ENCODE results near the gene RBBP6. TPM values are rescaled to one million over a fixed set of nuclear protein-coding genes. Genes with fewer than 3 reads are reported as not detected.

RBBP6 gene
- total RNA-seq, 1 donor from 2014 or later = 56.9 TPM

DNA sequence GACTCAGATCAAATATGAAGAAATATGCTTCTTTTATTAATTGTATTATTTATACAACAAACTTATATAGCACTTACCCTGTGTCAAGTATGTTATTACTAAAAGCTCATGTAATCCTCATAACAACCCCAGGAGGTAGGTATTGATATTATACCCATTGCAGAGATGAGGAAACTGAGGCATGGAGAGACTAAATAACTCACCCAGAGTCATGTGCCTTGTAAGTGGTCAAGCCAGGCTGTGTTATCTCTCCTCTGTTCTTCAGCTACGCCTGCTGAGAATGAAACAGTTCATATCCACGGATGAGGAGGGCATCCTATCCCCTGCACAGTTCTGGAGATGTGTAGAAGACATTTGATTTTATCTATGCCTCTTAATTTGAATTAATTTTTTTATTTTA is 78.1 kb downstream of the RBBP6 start:
- H3K36me3 Mint-ChIP-seq (ENCODE audit: unreplicated experiment) = no peaks in the 10 kb centered on the region
- TF ChIP-seq, protein P1, sequence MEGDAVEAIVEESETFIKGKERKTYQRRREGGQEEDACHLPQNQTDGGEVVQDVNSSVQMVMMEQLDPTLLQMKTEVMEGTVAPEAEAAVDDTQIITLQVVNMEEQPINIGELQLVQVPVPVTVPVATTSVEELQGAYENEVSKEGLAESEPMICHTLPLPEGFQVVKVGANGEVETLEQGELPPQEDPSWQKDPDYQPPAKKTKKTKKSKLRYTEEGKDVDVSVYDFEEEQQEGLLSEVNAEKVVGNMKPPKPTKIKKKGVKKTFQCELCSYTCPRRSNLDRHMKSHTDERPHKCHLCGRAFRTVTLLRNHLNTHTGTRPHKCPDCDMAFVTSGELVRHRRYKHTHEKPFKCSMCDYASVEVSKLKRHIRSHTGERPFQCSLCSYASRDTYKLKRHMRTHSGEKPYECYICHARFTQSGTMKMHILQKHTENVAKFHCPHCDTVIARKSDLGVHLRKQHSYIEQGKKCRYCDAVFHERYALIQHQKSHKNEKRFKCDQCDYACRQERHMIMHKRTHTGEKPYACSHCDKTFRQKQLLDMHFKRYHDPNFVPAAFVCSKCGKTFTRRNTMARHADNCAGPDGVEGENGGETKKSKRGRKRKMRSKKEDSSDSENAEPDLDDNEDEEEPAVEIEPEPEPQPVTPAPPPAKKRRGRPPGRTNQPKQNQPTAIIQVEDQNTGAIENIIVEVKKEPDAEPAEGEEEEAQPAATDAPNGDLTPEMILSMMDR (IDR thresholded peaks at IDR 0.05; ENCODE audit: partially characterized antibody, unreplicated experiment) = no peak
- DNase-seq = no peak
- H3K4me1 Mint-ChIP-seq (ENCODE audit: low read depth, unreplicated experiment) = peaks cover 5% of the 10 kb centered on the region
- H3K27me3 Mint-ChIP-seq (ENCODE audit: unreplicated experiment) = peaks cover 2% of the 10 kb centered on the region
- H3K9me3 Mint-ChIP-seq (ENCODE audit: unreplicated experiment) = peaks cover 3% of the 10 kb centered on the region
- no peak overlapping the region for H3K27ac Mint-ChIP-seq (ENCODE audit: unreplicated experiment)
- no peak overlapping the region for H3K4me3 Mint-ChIP-seq (ENCODE audit: unreplicated experiment)

Other genes with a start within 250 kb of the RBBP6 start
- gene TNRC6A, start 190.1 kb downstream of the RBBP6 start, total RNA-seq (ENCODE audit: unreplicated experiment) = 91.6 TPM

Measured in glutamatergic neuron (in vitro differentiated cells).